Measurements from ENCODE around the gene FBXO17.
A peak's percentile ranks its signal among the peaks of the same experiment; 100 is the strongest.

The FBXO17 gene

GRCh38 chr19:38912600-38913514 lies 62.7 kb downstream of the FBXO17 start:
- DNase-seq: no peak

DNA sequence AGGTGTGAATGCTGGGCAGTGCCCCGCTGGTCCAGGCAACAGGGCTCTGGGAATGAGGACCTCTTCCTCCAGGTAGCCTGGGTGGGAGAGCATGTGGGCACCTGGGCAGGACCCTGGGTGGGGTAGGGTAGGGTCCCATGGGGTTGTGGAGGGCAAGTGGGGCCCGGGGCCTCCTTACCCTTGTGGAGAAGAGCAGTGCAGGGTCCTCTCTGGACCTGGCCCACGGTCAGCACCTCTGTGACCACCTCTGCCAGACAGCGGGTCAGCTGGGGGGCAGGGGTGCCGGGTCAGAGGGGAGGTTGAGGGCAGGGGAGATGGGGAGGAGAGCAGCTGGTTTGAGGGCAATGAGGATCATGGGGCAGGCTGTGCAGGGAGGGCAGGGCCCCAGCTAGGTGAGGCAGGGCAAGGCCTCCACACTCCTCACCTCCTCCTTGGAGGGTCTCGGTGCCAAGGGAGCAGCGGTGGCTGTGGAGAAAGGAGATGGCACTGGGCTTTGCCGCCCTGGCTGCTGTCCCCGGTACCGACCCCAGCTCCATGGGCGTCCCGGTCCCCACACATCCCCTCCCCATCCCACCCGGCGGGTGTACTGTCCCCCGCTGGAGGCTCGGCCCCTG lies 64.0 kb downstream of the FBXO17 start:
- no peak for DNase-seq

DNA sequence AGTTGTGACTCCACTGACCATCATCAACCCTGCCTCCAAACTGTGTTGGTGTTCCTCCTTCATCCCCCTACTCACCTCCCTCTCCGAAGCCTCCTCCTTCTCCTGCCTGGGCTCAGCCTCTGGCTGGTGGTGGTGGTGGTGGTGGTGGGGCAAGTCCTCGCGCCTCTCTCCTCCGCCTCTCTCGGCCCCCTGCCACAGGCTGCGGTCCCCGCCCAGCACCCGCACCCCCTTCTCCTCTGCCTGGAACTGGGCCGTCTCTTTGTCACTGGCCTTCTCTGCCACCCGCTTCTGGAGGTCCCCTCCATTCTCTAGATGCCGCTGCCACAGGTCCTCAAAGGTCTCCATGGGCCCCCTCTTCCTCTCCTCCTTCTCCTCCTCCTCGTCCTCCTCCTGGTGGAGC lies 65.1 kb downstream of the FBXO17 start:
- DNase-seq: no peak

- DNase-seq: no peak
Observed at GRCh38 chr19:38908911-38909310, 66.6 kb downstream of the FBXO17 start.

DNA sequence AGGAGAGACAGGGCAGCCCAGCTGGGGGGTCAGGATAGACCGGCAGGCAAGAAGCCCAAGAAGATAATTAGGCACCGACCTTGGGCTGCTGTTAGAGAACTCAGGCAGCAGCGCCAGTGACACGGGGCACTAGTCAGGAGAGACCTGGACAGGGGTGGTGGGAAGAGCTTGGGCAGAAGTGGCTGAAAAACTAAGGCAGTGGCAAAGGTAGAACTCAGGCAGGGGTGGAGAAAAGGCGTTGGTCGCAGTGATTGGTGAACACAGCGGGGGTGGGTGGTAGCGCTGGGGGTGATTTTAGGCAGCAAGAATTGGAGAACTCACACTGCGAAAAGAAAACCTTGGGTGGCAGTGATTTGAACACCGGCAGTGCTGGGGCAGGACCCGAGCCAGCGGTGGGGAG lies 67.9 kb downstream of the FBXO17 start:
- DNase-seq: no peak

DNA sequence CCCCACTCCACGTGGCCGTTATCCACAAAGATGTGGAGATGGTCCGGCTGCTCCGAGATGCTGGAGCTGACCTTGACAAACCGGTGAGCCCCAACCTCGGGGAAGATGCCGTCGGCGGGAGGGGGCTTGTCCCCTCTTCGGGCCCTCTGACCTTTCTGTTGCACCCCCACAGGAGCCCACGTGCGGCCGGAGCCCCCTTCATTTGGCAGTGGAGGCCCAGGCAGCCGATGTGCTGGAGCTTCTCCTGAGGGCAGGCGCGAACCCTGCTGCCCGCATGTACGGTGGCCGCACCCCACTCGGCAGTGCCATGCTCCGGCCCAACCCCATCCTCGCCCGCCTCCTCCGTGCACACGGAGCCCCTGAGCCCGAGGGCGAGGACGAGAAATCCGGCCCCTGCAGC lies 68.3 kb downstream of the FBXO17 start:
- DNase-seq: no peak

GRCh38 chr19:38905620-38906019 lies 69.9 kb downstream of the FBXO17 start:
- DNase-seq: no peak

GRCh38 chr19:38904581-38905539 lies 70.7 kb downstream of the FBXO17 start:
- no peak for DNase-seq

DNA sequence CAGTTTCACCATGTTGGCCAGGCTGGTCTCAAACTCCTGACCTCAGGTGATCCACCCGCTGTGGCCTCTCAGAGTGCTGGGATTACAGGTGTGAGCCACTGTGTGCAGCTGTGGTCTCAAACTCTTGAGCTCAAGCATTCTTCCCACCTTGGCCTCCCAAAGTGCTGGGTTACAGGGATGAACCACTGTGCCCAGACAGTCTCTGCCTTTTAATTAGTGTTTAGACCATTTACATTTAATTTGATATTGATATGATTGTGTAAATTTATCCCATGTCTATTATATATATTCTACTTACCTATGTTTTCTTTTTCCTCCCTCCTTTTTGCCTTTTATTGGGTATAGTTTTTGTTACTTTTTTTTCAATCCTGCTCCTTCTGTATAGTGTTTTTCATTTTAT lies 73.9 kb downstream of the FBXO17 start:
- DNase-seq: no peak

DNA sequence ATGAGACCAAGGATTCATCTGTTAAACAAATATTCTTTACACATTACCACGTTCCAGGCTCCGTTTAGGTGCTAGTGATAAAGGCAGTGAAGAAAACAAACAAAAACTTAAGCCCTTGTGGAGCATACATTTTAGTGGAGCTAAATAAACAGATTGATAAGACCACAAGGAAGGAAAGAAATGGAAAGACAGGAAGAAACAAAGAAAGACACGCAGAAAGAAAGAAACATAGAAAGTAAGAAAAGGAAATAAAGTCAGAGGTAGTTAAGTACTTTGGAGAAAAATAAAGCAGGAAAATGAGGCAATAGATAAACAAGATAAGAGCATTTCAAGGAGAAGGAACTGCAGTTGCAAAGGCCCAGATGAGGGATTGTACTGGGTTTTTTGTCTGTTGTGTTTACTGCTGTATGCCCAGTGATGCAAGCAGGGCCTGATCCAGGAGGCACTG lies 74.8 kb downstream of the FBXO17 start:
- peak; percentile 14 for DNase-seq

DNA sequence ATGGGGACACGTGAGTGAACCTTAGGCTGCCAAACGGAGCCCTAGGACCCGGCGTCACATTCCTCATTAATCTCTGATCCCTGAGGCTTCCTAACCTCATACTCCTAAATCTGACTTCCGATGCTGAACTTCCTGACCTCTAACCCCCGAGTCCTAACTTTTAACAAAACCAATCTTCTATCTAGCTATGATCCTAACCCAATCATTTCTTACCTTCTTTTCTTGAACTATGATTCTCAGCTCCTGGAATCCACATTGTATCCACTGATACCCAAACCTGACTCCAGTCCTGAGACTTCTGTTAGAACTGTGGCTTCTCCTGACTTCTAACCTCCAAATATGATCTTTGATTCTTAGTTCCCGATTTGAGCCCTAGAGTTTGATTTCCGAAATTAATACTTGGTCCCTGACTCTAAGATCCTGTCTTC lies 75.3 kb downstream of the FBXO17 start:
- peak; percentile 55 for DNase-seq

- peak; percentile 99 for DNase-seq
Observed at GRCh38 chr19:38899447-38900201, 75.9 kb downstream of the FBXO17 start, which contains the start of the genes NFKBIB and SIRT2. Gene NFKBIB, plus strand, starts transcription at chr19:38899969. Its CDS starts 64 bp downstream, at chr19:38900033. Gene SIRT2, minus strand, starts transcription at chr19:38899618. Its CDS starts 97 bp downstream, at chr19:38899521.

GRCh38 chr19:38898788-38899446 lies 76.6 kb downstream of the FBXO17 start:
- no peak for DNase-seq

GRCh38 chr19:38894968-38895367 lies 80.6 kb downstream of the FBXO17 start:
- no peak for DNase-seq

DNA sequence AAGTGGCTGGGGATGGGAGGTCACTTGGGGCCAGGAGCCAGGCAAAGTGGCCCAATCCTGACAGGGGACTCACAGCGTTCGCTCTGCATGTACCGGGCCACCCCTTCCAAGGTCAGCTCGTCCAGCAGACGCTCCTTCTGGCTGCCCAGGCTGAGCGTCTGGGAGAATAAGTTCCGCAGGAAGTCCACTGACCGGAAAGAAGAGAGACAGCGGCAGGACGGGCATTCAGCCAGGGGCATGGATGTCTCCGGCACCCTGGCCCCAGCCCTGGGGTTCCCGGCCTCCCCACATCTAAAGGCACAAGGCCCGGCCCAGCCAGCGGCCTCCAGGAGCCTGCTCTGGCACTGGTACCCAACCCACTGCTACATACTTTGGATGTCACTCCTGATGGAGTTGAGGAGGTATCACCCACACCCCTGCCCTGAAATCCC lies 82.2 kb downstream of the FBXO17 start:
- no peak for DNase-seq

- no peak for DNase-seq
Observed at GRCh38 chr19:38892841-38893240, 82.7 kb downstream of the FBXO17 start.

DNA sequence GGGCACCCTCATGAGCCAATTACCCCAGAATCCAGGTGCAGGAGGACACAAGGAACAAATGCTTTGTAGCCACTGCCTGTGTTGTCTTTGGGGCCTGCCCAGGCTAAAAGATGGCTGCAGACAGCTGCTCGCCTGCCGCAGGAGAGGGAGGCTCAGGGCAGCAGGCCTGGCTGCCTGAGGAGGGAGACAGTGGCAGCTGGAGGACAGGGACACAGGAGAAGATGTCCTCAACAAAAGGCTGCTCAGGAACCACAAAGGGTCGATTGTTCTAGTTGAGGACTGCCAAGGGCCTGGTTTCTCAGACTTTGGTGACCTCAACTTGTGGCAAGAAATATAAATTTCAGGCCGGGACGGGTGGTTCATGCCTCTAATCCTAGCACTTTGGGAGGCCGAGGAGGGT lies 83.8 kb downstream of the FBXO17 start:
- DNase-seq: no peak
